ENCODE measurements around the gene CPNE1.

Gene CPNE1

DNA sequence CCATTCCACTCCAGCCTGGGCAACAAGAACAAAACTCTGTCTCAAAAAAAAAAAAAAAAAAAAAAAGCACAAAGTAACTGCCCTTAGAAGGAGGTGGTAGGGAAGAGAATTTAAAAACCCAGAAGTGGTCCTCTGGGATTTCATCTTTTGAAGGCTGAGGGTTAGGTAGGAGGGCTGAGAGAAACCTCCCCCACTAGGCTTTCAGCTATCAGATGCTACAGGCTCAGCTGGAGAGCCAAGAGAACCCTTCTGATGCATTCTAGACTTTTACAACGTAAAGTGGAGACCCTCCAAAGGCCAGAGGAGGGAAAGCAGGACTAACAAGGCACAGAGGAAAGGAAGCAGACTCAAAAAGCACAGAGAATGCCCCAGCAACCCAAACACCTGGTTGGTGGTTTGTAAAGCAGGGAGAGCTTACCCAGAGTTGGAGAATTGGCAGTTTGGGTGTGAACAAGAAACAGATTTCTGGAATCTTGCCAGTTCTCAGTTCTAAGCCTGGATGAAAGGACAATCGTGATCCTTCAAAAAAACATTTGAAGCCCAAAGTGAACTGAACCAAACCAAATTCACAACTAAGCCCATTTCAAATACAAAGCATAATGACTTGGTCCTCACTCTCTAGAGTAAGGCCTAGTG is 72.2 kb downstream of the CPNE1 start:
- no peak for TF ChIP-seq GATA2 (IDR thresholded peaks at IDR 0.05; ENCODE audit: low read depth, low read length)
- TF ChIP-seq GATA3 (IDR thresholded peaks at IDR 0.05; ENCODE audit: low read depth, low read length) = no peak

- TF ChIP-seq GATA3 (IDR thresholded peaks at IDR 0.05; ENCODE audit: low read depth, low read length) (no peak), GATA2 (IDR thresholded peaks at IDR 0.05; ENCODE audit: low read depth, low read length) (no peak)
Measured at GRCh38 chr20:35588397-35588796, 76.3 kb downstream of the CPNE1 start.

DNA sequence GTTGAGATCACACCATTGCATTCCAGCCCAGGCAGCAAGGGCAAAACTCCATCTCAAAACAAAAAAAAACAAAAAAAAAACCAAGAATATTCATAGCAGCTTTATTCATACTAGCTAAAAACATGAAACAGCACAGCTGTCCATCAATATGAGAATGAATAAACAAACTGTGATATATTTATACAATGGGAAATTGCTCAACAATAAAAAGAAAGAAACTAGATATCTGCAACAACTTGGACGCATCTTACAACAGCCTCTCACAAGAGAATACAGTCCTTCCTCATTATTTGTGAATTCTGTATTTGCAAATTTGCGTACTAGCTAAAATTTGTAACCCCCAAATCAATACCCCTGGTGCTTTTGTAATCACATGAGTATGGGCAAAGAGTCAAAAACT is 77.3 kb downstream of the CPNE1 start:
- no peak for TF ChIP-seq GATA3 (IDR thresholded peaks at IDR 0.05; ENCODE audit: low read depth, low read length)
- TF ChIP-seq GATA2 (IDR thresholded peaks at IDR 0.05; ENCODE audit: low read depth, low read length) = no peak

DNA sequence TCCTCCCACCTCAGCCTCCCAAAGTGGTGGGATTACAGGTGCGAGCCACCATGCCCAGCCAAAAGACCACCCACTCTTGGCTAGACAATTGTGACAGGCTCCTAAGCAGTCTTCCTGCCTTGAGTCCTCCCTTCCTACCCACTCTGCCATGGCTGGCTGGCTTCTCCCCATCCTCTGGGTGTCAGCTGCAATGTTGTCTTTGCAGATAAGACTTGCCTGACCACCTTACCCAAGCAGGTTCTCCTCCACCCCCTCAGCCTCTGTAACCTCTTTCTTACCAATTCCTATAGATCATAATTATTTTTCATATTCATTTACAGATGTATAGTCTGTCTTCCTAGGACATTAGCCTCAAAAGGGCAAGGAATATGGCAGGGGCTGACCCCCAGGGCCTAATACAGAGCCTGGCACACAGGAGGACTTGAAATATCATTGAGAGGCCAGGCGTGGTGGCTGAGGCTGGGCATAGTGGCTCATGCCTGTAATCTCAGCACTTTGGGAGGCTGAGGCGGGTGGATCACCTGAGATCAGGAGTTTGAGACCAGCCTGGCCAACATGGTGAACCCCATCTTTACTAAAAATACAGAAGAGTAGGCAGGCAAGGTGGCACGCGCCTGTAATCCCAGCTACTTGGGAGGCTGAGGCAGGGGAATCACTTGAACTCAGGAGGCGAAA is 77.8 kb downstream of the CPNE1 start:
- TF ChIP-seq GATA2 (IDR thresholded peaks at IDR 0.05; ENCODE audit: low read depth, low read length) (no peak), GATA3 (IDR thresholded peaks at IDR 0.05; ENCODE audit: low read depth, low read length) (no peak)

DNA sequence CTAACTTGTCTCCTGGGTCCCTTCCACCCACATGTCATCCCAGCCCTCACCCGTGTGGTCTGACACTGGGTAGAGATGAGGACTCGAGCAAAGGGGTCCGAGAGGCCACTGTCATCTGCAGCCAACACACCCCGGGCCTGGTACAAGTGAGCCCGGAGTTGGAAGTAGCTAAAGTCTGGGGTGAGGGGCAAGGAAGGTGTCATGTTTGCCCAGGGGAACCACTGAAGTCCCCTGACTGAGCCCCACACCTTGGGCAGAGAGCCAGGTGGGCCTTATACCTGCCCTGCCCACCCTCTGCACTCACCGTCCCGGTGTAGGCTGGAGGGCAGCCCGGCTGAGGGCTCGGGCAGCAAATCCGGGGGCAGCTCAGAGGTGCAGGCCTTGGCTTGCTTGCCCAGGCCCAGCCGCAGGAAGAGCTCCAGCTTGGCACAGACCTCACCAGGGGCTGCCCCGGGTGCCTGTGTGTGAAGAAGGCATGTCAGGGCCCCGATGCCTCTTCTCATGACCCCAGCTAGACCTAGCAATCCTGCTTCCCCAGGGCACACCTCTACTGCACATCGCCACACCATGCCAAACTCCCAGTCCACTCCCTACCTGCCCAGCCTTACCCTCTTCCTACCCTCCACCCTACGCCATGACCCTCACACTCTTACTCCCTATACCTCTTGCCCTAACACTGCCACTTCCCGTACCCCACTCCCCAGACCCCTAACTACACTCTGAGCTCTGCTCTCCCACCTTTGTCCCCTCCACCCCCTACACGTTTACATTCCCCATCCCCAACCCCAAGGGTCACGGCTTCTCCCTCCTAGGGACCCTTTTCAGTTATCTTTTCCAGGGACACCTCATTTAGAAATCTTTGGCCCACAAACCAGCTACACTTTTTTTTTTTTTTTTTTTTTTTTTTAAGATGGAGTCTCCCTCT is 80.8 kb downstream of the CPNE1 start:
- TF ChIP-seq GATA2 (IDR thresholded peaks at IDR 0.05; ENCODE audit: low read depth, low read length) = no peak
- no peak for TF ChIP-seq GATA3 (IDR thresholded peaks at IDR 0.05; ENCODE audit: low read depth, low read length)

DNA sequence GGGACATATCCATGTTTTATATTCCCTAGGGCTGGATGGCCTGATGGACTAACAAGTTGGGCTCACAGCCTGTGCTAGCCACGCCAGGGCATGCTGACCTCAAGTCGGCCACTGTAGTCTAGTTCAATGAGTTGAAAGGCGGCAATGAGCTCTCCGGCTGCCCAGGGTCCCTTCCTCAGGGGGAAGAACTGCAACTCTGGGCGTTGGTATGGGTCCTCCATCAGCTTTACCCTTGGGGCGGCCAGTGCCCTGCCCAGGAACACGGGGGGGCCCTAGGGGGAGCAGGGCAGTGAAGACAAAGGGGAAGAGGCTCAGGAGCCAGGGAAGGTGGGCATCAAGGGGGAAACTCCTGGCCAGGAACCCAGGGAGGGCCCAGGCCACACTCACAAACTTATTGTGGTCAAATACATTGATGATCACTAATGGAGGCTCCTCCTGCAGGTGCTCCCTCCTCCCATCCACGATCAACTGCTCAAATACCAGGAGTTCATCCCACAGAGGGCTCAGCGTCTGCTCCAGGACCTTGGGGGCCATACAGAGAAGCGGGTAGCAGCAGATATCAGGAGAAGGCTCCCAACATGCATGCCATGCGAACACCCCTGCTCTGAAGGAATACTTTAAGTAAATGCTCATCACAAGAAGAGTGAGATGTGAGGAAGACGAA is 81.8 kb downstream of the CPNE1 start:
- TF ChIP-seq GATA3 (IDR thresholded peaks at IDR 0.05; ENCODE audit: low read depth, low read length) = no peak
- no peak for TF ChIP-seq GATA2 (IDR thresholded peaks at IDR 0.05; ENCODE audit: low read depth, low read length)

DNA sequence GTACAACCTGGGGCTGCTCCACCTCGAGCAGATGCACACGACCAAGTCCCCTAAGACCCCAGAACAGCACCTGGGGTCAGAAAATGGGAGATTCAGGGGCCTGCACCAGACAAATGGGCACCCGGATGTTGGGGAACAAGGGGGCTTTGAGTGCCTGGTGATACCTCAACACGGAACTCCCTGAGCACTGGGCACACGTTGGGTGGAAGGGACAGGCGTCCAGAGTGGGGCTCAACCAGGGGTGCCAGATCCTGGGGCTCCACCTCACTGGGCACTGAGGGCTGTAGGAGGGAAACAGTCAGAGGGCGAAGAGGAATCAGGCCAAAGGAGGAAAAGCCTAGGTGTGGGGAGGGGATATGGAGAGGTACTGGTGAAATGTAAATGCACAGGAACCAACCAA is 82.6 kb downstream of the CPNE1 start:
- TF ChIP-seq GATA2 (IDR thresholded peaks at IDR 0.05; ENCODE audit: low read depth, low read length) = no peak
- TF ChIP-seq GATA3 (IDR thresholded peaks at IDR 0.05; ENCODE audit: low read depth, low read length) = no peak

- TF ChIP-seq GATA2 (IDR thresholded peaks at IDR 0.05; ENCODE audit: low read depth, low read length) (no peak), GATA3 (IDR thresholded peaks at IDR 0.05; ENCODE audit: low read depth, low read length) (no peak)
Measured at GRCh38 chr20:35579196-35579595, 85.5 kb downstream of the CPNE1 start.

DNA sequence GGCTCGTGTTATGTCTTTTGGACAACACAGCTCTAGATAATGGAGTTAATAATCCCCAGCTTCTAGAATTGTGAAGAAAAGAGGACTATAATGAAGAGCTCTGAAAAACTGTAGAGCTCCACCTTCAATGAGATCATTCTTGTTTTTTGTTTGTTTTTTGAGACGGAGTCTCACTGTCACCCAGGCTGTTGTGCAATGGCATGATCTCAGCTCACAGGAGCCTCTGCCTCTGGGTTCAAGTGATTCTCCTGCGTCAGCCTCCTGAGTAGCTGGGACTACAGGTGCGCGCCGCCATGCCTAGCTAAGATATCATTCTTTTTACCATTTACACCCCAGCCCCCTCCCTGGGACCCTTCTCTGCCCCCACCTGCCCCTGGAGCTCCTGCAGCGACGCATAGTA is 86.2 kb downstream of the CPNE1 start:
- TF ChIP-seq GATA2 (IDR thresholded peaks at IDR 0.05; ENCODE audit: low read depth, low read length) (no peak), GATA3 (IDR thresholded peaks at IDR 0.05; ENCODE audit: low read depth, low read length) (no peak)

DNA sequence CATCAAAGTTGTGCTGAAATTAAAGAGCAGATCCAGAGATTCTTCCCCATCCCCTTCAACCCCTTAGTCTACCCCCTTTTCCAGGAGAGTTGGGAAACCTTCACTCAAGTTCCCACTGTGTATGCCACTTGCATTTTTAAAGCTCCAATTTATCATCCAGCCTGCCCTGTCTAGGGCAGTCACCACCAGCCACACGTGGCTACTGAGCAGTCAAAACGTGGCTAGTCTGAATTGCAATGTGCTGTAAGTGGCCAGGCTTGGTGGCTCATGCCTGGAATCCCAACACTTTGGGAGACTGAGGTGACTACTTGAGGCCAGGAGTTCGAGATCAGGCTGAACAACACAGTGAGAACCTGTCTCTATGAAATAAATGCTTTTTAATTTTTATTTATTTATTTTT is 87.9 kb downstream of the CPNE1 start:
- no peak for TF ChIP-seq GATA3 (IDR thresholded peaks at IDR 0.05; ENCODE audit: low read depth, low read length)
- no peak for TF ChIP-seq GATA2 (IDR thresholded peaks at IDR 0.05; ENCODE audit: low read depth, low read length)

Data from SH-SY5Y (cell line).